Parathyroid adenoma (tissue), 2 donors: ENCODE measurements around the gene ME3.

ENCODE experiments used
- H2AFZ ChIP-seq: fragments of 300-600 bp; sonication (generic); one replicate; pipeline ENCODE4 v1.7.0; 2017; ENCODE audit warnings: antibody characterized with exemption, mild to moderate bottlenecking
- H3K27ac ChIP-seq: fragments of 300-600 bp; sonication (generic); one replicate; pipeline ENCODE4 v1.7.0; 2017
- H3K27me3 ChIP-seq: fragments of 300-600 bp; sonication (generic); one replicate; pipeline ENCODE4 v1.7.0; 2017; ENCODE audit warnings: low read length; ENCODE audit not compliant: control insufficient read depth, insufficient read depth
- H3K36me3 ChIP-seq: fragments of 300-600 bp; sonication (generic); one replicate; pipeline ENCODE4 v1.7.0; 2017; ENCODE audit warnings: low read length; ENCODE audit not compliant: control insufficient read depth, insufficient read depth
- H3K4me1 ChIP-seq: fragments of 300-600 bp; sonication (generic); one replicate; pipeline ENCODE4 v1.7.0; 2017; ENCODE audit warnings: control low read depth
- H3K4me2 ChIP-seq: fragments of 300-600 bp; sonication (generic); one replicate; pipeline ENCODE4 v1.7.0; 2017; ENCODE audit warnings: low read length
- H3K4me3 ChIP-seq: fragments of 300-600 bp; sonication (generic); one replicate; pipeline ENCODE4 v1.7.0; 2017; ENCODE audit warnings: low read depth, low read length
- H3K79me2 ChIP-seq: fragments of 300-600 bp; sonication (generic); one replicate; pipeline ENCODE4 v1.7.0; 2017; ENCODE audit warnings: control low read depth
- H3K9ac ChIP-seq: fragments of 300-600 bp; sonication (generic); one replicate; pipeline ENCODE4 v1.7.0; 2017; ENCODE audit warnings: mild to moderate bottlenecking
- H3K9me3 ChIP-seq: fragments of 300-600 bp; sonication (generic); one replicate; pipeline ENCODE4 v1.7.0; 2017; ENCODE audit warnings: low read length; ENCODE audit not compliant: control insufficient read depth
- TF ChIP-seq, protein P1 (sequence below): fragments of 300-600 bp; sonication (generic); IDR thresholded peaks from one replicate; pipeline ENCODE4 v1.7.0; 2017; ENCODE audit warnings: antibody characterized with exemption, mild to moderate bottlenecking
- donor health status: primary hyperparathyroidism.

Gene ME3

DNA sequence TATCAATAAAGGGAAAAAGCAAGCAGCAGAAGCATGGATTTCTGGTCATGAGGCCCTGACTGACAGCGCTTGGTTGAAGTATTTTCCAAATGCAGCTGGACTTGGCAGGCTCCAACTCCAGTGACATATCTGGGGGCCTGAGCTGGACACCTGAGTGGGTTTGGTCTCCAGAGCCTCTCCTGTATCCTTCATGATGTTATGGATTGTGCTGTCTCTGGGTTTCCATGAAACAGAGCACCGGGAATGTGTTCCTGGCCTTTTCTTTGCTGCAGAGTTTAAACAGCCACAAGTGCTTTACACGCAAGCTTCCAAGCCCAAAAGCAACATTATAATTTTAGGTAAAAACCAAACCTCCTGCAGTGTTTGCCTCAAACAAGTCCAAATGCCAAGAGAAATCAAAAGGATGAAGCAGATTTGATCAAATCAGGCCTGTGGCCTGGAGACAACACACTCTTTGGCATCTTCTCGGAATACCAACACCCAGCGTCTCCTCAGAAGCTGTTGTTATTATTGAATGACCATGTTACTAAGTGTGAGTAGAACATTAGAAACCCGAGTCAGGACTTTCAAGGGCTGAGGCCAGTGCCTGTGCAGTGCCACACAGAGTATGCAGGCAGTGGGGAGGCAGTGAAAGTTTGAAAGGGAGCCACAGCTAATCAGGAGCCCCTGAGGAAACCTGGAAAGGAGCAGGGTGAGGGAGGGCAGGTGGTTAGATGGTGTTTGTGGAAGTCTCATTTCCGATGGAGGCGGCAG is 42.0 kb downstream of the ME3 start:
- no peaks in the 10 kb centered on the region for H3K27me3 ChIP-seq
- TF ChIP-seq, protein P1, sequence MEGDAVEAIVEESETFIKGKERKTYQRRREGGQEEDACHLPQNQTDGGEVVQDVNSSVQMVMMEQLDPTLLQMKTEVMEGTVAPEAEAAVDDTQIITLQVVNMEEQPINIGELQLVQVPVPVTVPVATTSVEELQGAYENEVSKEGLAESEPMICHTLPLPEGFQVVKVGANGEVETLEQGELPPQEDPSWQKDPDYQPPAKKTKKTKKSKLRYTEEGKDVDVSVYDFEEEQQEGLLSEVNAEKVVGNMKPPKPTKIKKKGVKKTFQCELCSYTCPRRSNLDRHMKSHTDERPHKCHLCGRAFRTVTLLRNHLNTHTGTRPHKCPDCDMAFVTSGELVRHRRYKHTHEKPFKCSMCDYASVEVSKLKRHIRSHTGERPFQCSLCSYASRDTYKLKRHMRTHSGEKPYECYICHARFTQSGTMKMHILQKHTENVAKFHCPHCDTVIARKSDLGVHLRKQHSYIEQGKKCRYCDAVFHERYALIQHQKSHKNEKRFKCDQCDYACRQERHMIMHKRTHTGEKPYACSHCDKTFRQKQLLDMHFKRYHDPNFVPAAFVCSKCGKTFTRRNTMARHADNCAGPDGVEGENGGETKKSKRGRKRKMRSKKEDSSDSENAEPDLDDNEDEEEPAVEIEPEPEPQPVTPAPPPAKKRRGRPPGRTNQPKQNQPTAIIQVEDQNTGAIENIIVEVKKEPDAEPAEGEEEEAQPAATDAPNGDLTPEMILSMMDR = no peak
- no peaks in the 10 kb centered on the region for H3K79me2 ChIP-seq
- H3K9ac ChIP-seq = no peak overlapping the region
- H2AFZ ChIP-seq = no peak overlapping the region
- H3K4me1 ChIP-seq = peaks cover 2% of the 10 kb centered on the region
- no peak overlapping the region for H3K4me2 ChIP-seq
- no peak overlapping the region for H3K4me3 ChIP-seq
- H3K27ac ChIP-seq = no peak overlapping the region
- H3K9me3 ChIP-seq = no peaks in the 10 kb centered on the region
- H3K36me3 ChIP-seq = no peaks in the 10 kb centered on the region

DNA sequence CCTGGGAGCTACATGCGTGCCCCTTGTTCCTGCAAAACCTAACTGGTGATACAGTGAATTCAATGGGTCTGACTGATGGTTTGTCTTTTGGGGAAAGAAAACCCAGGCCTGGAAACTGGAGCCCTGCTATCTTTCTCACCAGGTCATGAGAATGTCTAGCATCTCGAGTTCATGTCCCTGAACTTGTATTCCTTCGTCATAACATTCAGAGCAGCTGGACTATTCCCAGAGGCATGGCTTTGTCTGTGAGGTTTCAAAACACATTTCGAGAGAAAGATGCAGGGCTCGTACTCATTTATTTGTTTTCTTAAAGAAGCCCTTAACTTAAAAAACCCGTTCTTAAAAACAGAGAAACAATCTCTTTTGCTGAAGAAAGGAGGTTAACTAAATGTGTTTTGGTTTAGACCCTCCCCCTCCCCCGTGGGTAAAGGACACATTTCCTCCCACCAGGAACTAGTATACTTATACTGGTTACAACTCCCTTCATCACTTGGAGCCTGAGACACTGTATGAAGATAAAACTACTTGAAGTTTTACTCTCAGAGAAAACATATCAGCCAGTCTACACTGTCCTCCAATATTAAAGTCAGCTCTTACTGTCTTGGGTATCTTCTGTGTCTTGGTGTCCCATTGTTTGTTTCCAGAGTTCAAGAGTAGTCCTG is 43.2 kb downstream of the ME3 start:
- Histone ChIP-seq H3K4me1 (peaks cover 2% of the 10 kb centered on the region), H3K4me3 (no peak overlapping the region), H2AFZ (no peak overlapping the region), H3K79me2 (no peaks in the 10 kb centered on the region), H3K9me3 (no peaks in the 10 kb centered on the region), H3K27ac (no peak overlapping the region), H3K27me3 (no peaks in the 10 kb centered on the region), H3K4me2 (no peak overlapping the region), H3K9ac (no peak overlapping the region), H3K36me3 (no peaks in the 10 kb centered on the region)
- TF ChIP-seq, protein P1 = no peak

DNA sequence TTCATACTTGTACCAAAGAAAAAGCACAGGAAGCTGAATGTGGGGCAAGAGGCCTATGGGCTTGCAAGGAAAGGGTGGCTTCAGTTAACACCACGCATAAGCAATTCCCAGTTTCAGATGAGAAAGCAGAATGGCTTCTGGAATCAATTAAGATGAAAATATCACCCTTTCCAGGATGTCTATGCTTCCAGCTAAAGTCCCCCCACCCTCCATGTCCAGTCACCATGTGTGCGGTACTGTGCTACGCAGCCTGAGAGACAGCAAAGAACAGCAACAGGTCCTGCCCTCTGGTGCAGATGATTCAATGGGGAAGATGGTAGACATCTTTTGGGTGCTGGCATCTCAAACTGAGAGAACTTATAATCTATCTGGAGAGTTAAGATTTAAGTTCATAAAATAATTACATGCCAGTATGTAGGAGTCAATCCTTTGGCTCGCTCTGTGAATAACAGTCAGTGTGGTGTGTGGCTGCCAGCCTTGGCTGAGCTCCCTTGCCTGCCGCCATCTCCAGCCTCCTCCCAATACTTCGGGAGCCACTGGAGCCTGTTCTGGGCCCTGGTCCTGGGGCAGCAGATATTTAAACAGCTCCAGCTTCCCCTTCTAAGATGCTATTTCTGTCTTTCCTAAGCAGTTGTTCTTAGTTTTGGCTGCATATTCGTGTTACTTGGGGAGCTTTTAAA is 44.5 kb downstream of the ME3 start:
- TF ChIP-seq, protein P1 = no peak
- Histone ChIP-seq H3K79me2 (no peaks in the 10 kb centered on the region), H3K27ac (no peak overlapping the region), H3K36me3 (no peaks in the 10 kb centered on the region), H3K9ac (no peak overlapping the region), H3K27me3 (no peaks in the 10 kb centered on the region), H3K4me2 (no peak overlapping the region), H3K9me3 (no peaks in the 10 kb centered on the region), H3K4me3 (no peak overlapping the region), H2AFZ (no peak overlapping the region), H3K4me1 (peaks cover 2% of the 10 kb centered on the region)

DNA sequence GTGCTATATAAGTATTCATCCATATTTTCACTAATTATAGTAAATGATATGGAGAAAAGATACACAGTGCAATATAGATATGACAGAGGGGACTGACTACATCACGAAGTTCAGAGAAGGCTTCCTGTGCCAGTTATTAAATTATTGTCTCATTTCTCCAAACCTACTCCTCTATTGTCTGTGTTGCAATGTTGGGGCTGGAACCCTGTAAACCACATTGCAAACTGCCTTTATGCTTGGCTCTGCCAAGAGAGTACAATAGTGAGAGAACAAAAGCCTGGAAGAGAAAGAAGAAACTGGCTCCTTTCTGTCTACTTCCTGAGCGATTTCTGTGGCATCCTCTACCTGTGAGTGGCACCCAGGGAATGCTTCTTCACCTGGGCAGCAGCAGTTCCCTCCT is 46.4 kb downstream of the ME3 start:
- TF ChIP-seq, protein P1 = no peak
- Histone ChIP-seq H3K4me3 (no peak overlapping the region), H3K4me2 (no peak overlapping the region), H3K4me1 (peaks cover 2% of the 10 kb centered on the region), H3K27ac (no peak overlapping the region), H3K79me2 (no peaks in the 10 kb centered on the region), H2AFZ (no peak overlapping the region), H3K9me3 (no peaks in the 10 kb centered on the region), H3K9ac (no peak overlapping the region), H3K27me3 (no peaks in the 10 kb centered on the region), H3K36me3 (no peaks in the 10 kb centered on the region)
